GM21825 (cell line): ENCODE measurements around the gene ACAP3.
"Not testable (repeated sequence)": the region's sequence is repeated elsewhere in the genome, so short reads cannot be mapped to it uniquely, and the experiment has no call there.

Experiments
- ATAC-seq: cut with Tn5 transposase; IDR thresholded peaks from one replicate; pipeline ENCODE4 v1.9.1; 2021; ENCODE audit warnings: mild to moderate bottlenecking, moderate library complexity; ENCODE audit not compliant: unreplicated experiment

Gene ACAP3

GRCh38 chr1:1317420-1317819, 9.7 kb upstream of the ACAP3 start:
- ATAC-seq = no peak

- not testable (repeated sequence) for ATAC-seq
Observed at GRCh38 chr1:1316199-1316598, 8.5 kb upstream of the ACAP3 start.

- no peak for ATAC-seq
Observed at GRCh38 chr1:1315435-1315954, 7.8 kb upstream of the ACAP3 start.

- no peak for ATAC-seq
Observed at GRCh38 chr1:1314678-1315335, 7.1 kb upstream of the ACAP3 start.

- ATAC-seq = no peak
Observed at GRCh38 chr1:1314237-1314586, 6.5 kb upstream of the ACAP3 start.

GRCh38 chr1:1313500-1314236, 5.9 kb upstream of the ACAP3 start:
- ATAC-seq = no peak

- no peak for ATAC-seq
Observed at GRCh38 chr1:1312450-1313314, 5.0 kb upstream of the ACAP3 start.

GRCh38 chr1:1311107-1312104, 3.7 kb upstream of the ACAP3 start:
- ATAC-seq = no peak

- no peak for ATAC-seq
Observed at GRCh38 chr1:1310476-1311053, 2.8 kb upstream of the ACAP3 start.

- ATAC-seq = no peak
Observed at GRCh38 chr1:1310109-1310385, 2.3 kb upstream of the ACAP3 start.

GRCh38 chr1:1309251-1310108, 1.8 kb upstream of the ACAP3 start:
- no peak for ATAC-seq

GRCh38 chr1:1308756-1309250, 1.1 kb upstream of the ACAP3 start:
- ATAC-seq = peak; percentile 1

- peak; percentile 4 for ATAC-seq
Observed at GRCh38 chr1:1307261-1307922, 338 bp downstream of the ACAP3 start.

GRCh38 chr1:1306661-1307260, 969 bp downstream of the ACAP3 start:
- ATAC-seq = no peak

GRCh38 chr1:1306070-1306660, 1.6 kb downstream of the ACAP3 start:
- no peak for ATAC-seq

GRCh38 chr1:1305300-1306069, 2.2 kb downstream of the ACAP3 start:
- no peak for ATAC-seq
